Measurements from ENCODE around the gene LGR4. TPM values are rescaled to one million over a fixed set of nuclear protein-coding genes. Genes with fewer than 3 reads are reported as not detected.

The LGR4 gene
- total and polyA plus RNA-seq, 2 of the 4 experiments (the other 2 are of a cell fraction), result 2.9 to 6.8 TPM

DNA sequence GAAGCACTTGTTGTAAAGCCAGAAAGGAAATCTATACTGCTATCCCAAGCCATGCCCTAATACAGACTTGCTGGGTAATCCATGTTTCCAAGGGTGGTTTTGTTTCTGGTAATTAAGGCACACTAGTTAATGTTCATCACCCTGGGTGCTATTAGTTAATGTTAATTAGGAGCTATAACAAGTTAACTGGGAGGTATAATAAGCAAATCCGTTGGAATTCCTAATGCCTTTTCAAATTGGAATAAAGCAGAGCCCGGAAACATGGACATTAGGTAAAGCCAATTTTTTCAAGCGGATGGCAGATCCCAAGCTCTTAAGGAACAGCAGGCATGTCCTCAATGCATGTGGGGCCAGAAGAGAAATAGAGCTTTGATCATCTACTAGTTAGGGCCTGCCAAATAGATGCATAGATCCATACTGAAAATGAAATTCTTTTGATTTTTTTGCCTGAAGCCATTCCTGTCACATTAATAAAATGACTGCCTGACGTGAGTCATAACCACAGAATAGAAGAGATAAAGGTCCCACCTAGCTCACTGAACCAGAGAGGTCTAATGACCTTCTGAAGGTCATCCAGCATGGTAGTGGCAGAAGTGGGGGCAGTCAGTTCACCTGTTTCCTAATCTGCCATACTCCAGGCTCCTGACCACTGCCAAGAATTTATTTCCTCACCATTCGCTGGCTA lies 81.1 kb downstream of the LGR4 start:
- Histone ChIP-seq H4K8ac (ENCODE audit: low read depth in 2 of 2, low read length in 2 of 2) (0 out of 4 replicates have a peak overlapping the region, but pooled peaks of 1 of the 2 experiments have one; percentile 5), H3K27me3 (ENCODE audit: control insufficient read depth, insufficient read depth, low read length) (no peaks in the 10 kb centered on the region), H4K91ac (ENCODE audit: insufficient read depth, low read depth, low read length) (peak overlapping the region; percentile 38; the same call in 1 of the 2 replicates), H3K14ac (replicated peaks; ENCODE audit: low read depth, low read length) (no peak overlapping the region), H3K4ac (ENCODE audit: low read depth, low read length) (peak overlapping the region; percentile 54; the same call in 1 of the 2 replicates), H3K79me1 (ENCODE audit: low read depth in 1 of 2, low read length in 2 of 2) (peaks cover 0 to 4% of the 10 kb centered on the region in 2 experiments; a peak in 2 of 4 replicates), H2BK120ac (ENCODE audit: low read depth, low read length) (no peak overlapping the region; the same call in 1 of the 2 replicates), H4K5ac (ENCODE audit: low read depth, low read length) (no peak overlapping the region), H3K27ac (ENCODE audit: insufficient read depth, low read length) (no peak overlapping the region), H2AK9ac (replicated peaks; ENCODE audit: low read depth, low read length, poor library complexity) (no peak overlapping the region), H4K20me1 (ENCODE audit: insufficient read depth, low read length) (peaks cover 3% of the 10 kb centered on the region; the same call in 1 of the 2 replicates), H2BK15ac (ENCODE audit: low read depth, low read length) (peak overlapping the region; percentile 37; the same call in 1 of the 3 replicates), H3K4me3 (ENCODE audit: insufficient read depth, low read depth, low read length) (no peak overlapping the region), H2AK5ac (ENCODE audit: low read depth, low read length) (no peak overlapping the region), H3K18ac (ENCODE audit: low read depth, low read length) (peak overlapping the region; percentile 61), H3K4me1 (ENCODE audit: control insufficient read depth, insufficient read depth, low read length) (peaks cover 19% of the 10 kb centered on the region), H3K9me1 (ENCODE audit: insufficient read depth, low read length) (peaks cover 13% of the 10 kb centered on the region), H3K56ac (ENCODE audit: extremely low read depth, insufficient read depth, low read length) (no peak overlapping the region), H2BK5ac (ENCODE audit: low read depth, low read length, poor library complexity, severe bottlenecking) (no peak overlapping the region), H3K9ac (ENCODE audit: low read depth, low read length) (no peak overlapping the region), H3K23ac (ENCODE audit: low read depth, low read length) (no peak overlapping the region), H3K36me3 (ENCODE audit: control insufficient read depth, insufficient read depth, low read length) (no peaks in the 10 kb centered on the region), H3K4me2 (ENCODE audit: low read depth, low read length) (peak overlapping the region; percentile 62; the same call in 1 of the 2 replicates), H2AFZ (replicated peaks; ENCODE audit: low read length, poor library complexity) (no peak overlapping the region), H2BK20ac (ENCODE audit: low read depth, low read length) (no peak overlapping the region), H3K9me3 (ENCODE audit: control insufficient read depth, insufficient read depth, low read length) (no peaks in the 10 kb centered on the region)
- DNase-seq (no peak), ATAC-seq (ENCODE audit: low read depth) (no peak)
- no peak for TF ChIP-seq MXI1 (IDR thresholded peaks at IDR 0.05; ENCODE audit: borderline replicate concordance, low read depth, low read length)
- TF ChIP-seq POLR2A (IDR thresholded peaks at IDR 0.05; ENCODE audit: low read depth, low read length), result no peak
- no peak for TF ChIP-seq RAD21 (IDR thresholded peaks at IDR 0.05; ENCODE audit: low read length)
- no peak for TF ChIP-seq RFX5 (IDR thresholded peaks at IDR 0.05; ENCODE audit: low read depth, low read length)
- TF ChIP-seq, protein P1, sequence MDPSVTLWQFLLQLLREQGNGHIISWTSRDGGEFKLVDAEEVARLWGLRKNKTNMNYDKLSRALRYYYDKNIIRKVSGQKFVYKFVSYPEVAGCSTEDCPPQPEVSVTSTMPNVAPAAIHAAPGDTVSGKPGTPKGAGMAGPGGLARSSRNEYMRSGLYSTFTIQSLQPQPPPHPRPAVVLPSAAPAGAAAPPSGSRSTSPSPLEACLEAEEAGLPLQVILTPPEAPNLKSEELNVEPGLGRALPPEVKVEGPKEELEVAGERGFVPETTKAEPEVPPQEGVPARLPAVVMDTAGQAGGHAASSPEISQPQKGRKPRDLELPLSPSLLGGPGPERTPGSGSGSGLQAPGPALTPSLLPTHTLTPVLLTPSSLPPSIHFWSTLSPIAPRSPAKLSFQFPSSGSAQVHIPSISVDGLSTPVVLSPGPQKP (IDR thresholded peaks at IDR 0.05; ENCODE audit: borderline replicate concordance, low read depth, low read length), result no peak
- TF ChIP-seq USF2 (IDR thresholded peaks at IDR 0.05; ENCODE audit: low read depth, low read length), result no peak
- no peak for TF ChIP-seq NFE2L2 (IDR thresholded peaks at IDR 0.05; ENCODE audit: low read depth, low read length)
- TF ChIP-seq, protein P2, sequence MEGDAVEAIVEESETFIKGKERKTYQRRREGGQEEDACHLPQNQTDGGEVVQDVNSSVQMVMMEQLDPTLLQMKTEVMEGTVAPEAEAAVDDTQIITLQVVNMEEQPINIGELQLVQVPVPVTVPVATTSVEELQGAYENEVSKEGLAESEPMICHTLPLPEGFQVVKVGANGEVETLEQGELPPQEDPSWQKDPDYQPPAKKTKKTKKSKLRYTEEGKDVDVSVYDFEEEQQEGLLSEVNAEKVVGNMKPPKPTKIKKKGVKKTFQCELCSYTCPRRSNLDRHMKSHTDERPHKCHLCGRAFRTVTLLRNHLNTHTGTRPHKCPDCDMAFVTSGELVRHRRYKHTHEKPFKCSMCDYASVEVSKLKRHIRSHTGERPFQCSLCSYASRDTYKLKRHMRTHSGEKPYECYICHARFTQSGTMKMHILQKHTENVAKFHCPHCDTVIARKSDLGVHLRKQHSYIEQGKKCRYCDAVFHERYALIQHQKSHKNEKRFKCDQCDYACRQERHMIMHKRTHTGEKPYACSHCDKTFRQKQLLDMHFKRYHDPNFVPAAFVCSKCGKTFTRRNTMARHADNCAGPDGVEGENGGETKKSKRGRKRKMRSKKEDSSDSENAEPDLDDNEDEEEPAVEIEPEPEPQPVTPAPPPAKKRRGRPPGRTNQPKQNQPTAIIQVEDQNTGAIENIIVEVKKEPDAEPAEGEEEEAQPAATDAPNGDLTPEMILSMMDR (conservative IDR thresholded peaks at IDR 0.05; ENCODE audit: low read depth, low read length), result no peak
- no peak for TF ChIP-seq CHD1 (IDR thresholded peaks at IDR 0.05; ENCODE audit: low read depth, low read length)
- WGBS, 2 experiments (ENCODE audit: extremely low coverage in 2 of 2, insufficient read length in 1 of 2), result 92% methylated on average over 2 of the region's 5 CpGs; no CpG with 5 or more reads in 1 of the 2 experiments
- dilution Hi-C loops (cut with HindIII; ENCODE audit: low sequenced_read_pairs, unreplicated experiment) (no loop called here), in situ Hi-C loops (cut with MboI; ENCODE audit: low sequenced_read_pairs) (no loop called here), intact Hi-C loops (cut with micrococcal nuclease) (loop anchor here (10.0 kb wide), 1 partner anchor 417 kb away; no protein-coding TSS in a partner anchor)
- no TSS peak for BruUV-seq (replicated peaks)
- CTCF ChIA-PET, result no interaction called here
- POLR2A ChIA-PET (ENCODE audit: unreplicated experiment), result interaction anchor here (0.8 kb wide), 1 partner anchor 1700 kb away, joined by 3 read pairs; no protein-coding TSS in a partner anchor

All from IMR-90 (cell line).